Measurements from ENCODE around the gene UFM1.

GRCh38 chr13:38365661-38366060, 16.0 kb downstream of the UFM1 start:
- TF ChIP-seq POLR2A (IDR thresholded peaks at IDR 0.05) (no peak), CTCF (IDR thresholded peaks at IDR 0.05) (no peak)
